GM20431 (cell line): ENCODE results near the gene NAPB.

Experiments
- in situ Hi-C: fragments of 300-500 bp; cut with MseI, MboI; formaldehyde crosslinking; loops from one replicate; pipeline ENCODE4 v1.15.0; 2020; ENCODE audit warnings: low sequenced_read_pairs; ENCODE audit not compliant: unreplicated experiment

Gene NAPB

DNA sequence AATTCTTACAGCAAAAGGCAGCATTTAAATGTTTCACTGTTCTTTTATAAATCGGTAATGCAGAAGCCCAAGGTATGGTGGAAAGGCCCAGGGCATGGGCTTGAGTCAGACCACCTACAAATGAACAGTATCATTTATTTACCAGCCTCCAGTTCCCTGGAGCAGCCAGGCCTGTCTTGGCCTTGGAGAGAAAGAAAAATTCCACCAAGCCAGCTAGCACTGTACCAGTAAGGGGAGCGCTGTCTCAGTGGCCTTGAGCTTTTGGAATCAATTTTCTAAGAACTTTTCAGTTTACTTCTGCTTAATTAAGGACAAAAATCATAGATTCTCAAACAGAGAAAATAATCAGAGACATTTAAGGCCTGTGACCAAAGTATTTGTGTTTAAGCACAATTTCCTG is 12.3 kb downstream of the NAPB start:
- in situ Hi-C loops: no loop called here

DNA sequence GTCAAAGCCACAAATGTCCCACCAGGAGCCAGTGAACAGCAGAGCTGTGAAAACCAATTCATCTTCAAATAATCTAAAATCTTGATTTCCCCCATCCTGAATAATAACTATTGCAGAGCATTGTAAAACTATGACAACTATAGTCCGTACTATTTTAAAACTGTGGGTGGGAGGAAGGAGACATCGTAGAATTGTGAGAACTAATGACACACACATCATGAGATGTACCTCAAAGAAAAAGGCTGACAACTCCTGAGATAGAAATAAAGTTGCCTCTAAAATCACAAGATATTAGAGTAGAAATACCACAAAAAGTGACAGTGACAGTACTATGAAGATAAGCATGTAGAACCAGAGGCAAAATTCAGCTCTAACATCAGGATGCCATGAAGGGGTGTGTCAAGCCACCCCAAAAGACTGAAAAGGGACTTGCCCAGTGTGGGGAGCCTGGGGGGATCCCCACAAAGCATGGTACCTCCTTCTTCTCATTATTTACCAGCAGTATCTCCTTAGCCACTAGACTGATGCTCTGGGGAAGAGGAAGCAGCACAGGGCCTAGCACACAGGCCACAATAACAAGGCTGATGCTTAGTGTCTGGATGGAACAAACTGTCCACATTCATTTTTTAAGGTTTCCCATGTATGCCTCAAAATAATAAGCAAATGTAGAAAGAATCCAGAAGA is 13.4 kb downstream of the NAPB start:
- in situ Hi-C loops: no loop called here

- in situ Hi-C loops: no loop called here
Measured at GRCh38 chr20:23406880-23407279, 14.4 kb downstream of the NAPB start.

DNA sequence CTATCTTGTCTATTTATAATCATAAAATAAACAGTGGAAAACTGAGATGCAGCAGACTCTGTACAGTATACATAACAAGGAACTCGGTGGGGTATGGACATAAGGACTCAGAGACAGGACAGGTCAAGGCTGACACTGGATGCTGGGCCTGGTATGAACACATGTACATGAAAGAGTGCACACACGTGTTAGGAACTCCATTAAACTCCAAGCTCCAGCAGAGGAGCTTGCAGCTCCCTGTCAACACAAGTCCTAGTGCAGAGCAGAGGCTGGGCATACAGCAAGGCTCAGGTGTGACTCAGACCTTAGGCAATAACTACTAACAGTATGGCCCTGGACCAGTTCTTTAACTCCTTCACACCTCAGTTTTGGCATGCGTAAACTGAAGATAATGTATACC is 17.1 kb downstream of the NAPB start:
- in situ Hi-C loops: no loop called here

- in situ Hi-C loops: no loop called here
Measured at GRCh38 chr20:23403751-23404150, 17.5 kb downstream of the NAPB start.

- in situ Hi-C loops: no loop called here
Measured at GRCh38 chr20:23401051-23401450, 20.2 kb downstream of the NAPB start.

DNA sequence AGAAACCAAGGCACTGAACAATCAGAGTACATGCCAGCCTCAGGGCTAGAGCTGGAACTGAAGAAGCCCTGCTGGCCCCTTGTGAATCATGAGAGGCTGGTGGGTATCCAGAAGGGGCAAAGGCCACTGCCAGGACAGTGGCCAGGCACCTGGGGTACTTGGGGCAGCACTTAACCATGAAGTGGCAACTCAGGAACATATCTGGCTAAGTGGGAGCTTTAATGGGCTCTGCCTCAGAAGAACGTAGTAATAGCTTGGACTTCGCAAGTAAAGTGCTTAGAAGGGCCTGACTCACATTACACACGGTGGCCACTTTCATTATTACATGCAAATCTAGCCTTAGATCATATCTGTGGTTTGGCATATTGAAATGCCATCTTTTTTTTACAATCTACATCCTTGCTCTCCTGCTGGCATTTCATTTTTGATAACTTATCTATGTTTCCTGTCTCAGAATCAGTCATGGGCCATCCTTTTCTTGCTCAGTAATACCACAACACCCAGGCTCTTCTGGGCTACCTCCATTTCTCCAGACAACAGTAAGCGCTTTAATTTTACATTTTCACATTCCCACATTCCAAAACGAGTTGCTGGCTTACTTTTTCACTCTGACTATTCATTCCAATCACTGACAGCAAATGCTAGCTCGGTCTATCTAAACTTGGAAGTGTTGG is 21.6 kb downstream of the NAPB start:
- in situ Hi-C loops: no loop called here

GRCh38 chr20:23397961-23398360 is 23.3 kb downstream of the NAPB start:
- in situ Hi-C loops: no loop called here

DNA sequence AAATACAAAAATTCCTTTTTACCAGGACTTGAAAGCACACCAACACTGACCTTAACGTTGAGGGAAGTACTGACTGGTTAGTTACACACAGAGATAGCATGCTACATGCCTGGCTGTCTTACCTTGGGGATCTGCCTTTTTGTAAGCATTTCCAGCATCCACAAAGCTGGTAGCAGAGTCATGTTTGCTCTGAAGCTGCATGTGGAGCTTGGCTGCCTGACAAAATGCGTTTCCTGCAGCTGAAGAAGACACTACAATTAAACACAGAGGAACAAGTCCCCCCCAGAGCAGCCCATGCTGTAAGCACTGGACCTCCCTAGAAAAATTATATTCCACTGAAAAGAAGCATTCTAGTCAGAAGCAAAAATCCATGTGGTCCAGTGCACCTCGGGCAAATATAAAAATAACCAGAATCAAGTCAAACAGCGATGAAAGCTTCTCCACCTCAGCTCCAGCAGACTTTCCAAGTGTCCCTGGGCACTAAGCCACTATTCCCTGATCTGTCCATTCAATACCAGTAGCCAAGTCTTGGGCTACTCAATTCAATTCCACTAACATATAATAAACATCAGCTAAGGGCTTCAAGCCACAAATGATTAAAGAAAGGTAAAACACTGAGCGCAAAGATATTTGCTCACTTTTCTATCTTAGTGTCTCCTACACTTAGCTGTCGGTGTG is 24.2 kb downstream of the NAPB start:
- in situ Hi-C loops: no loop called here

- in situ Hi-C loops: no loop called here
Measured at GRCh38 chr20:23393996-23394775, 27.1 kb downstream of the NAPB start.

- in situ Hi-C loops: no loop called here
Measured at GRCh38 chr20:23391707-23392310, 29.5 kb downstream of the NAPB start.

DNA sequence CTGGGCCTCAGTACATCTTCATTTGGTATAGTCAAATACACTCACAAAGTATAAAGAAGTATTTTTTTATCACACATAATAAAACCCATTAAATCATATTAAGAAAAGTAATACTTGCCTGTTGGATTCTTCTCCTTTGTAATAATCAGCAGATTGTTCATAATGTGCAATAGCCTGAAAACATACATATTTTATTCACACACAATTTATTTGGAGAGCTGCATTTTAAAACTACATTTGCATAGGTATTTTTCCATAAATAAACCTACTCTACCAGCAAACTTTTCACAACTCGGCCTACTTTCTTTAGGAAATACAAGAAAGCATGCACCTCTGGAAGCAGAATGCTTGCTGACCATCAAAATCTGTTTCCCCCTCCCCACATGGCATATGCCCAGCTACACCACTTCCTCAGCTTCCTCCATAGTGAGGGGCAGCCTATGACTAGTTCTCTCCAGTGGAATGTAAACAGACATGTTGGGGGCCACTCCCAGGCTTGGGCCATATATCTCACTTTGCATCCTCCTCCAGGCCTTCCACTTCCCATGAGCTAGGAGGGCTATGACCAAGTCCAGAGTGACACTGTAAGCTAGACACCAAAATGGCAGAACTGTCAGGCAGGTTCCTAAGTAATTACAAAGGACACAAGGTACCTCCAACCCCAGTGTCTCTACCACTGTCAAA is 31.1 kb downstream of the NAPB start:
- in situ Hi-C loops: no loop called here

GRCh38 chr20:23387118-23387443 is 34.2 kb downstream of the NAPB start:
- in situ Hi-C loops: no loop called here

GRCh38 chr20:23386304-23387117 is 34.8 kb downstream of the NAPB start:
- in situ Hi-C loops: no loop called here

GRCh38 chr20:23381876-23382275 is 39.4 kb downstream of the NAPB start:
- in situ Hi-C loops: no loop called here

DNA sequence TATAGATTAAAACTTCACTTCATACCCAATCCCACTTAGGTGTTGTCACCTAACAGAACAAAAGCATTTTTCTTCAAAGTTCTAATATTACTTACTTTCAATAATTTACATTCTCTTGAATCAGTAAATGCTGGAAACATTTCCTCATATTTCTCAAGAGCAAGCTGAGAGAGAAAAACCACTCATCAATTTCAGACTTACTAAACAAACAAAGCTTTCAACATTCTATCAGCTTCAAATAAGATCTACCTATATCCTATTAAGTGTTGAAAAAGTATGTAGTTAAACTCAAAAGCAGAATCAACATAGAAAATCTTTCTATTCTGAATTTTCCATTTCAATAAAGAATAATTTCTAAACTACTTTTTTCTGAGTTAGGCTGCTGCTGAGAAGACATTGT is 41.5 kb downstream of the NAPB start:
- in situ Hi-C loops: no loop called here

- in situ Hi-C loops: no loop called here
Measured at GRCh38 chr20:23375827-23376226, 45.5 kb downstream of the NAPB start.

DNA sequence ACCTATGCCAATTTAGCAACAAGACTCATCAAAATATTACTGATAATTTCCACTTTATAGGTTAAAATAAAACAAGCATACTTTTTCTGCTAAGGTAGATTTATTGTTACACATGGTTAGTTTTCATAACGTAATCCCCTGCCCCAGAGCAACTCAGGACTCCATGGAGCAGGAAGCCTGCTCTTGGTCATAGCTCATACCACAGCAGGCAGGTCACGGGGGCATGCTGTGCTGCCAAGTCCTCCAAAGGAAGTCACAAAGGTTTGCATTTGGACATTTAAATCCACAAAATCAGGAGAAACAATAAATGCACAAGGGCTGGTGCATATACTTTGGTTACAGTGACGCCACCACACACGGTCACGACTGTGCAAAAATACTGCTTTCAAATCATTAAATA is 46.8 kb downstream of the NAPB start:
- in situ Hi-C loops: no loop called here

DNA sequence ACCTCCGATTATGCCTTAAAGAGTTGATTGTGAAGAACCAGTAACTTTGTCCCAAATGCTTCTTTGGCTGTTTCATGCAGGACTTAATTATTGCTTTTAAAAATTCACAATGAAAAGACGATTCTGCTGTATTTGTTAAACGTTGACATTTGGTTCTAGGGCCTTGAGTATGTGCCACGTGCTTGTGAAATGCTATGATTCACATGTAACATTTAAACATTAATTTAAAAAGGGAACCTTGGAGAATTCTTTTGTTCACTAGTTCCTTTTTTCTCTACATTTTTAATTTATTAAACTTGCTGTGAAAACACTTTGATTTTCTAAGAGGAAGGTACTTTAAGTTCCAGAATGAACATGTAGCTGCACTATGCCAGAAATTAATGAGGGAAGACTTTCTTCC is 49.8 kb downstream of the NAPB start:
- in situ Hi-C loops: no loop called here
